GM12892 (cell line): ENCODE measurements around the gene INHA.

Experiments used
- POLR2A ChIP-seq: IDR thresholded peaks from 2 replicates; pipeline ENCODE4 v1.6.1; 2011; ENCODE audit warnings: low read depth, low read length, control low read depth
- POLR2AphosphoS5 ChIP-seq: IDR thresholded peaks from 2 replicates; pipeline ENCODE4 v1.6.1; 2011; ENCODE audit warnings: low read depth, low read length, control low read depth
- TAF1 ChIP-seq: IDR thresholded peaks from 2 replicates; pipeline ENCODE4 v1.6.1; 2011; ENCODE audit warnings: low read depth, mild to moderate bottlenecking, control low read depth, low read length, borderline replicate concordance

DNA sequence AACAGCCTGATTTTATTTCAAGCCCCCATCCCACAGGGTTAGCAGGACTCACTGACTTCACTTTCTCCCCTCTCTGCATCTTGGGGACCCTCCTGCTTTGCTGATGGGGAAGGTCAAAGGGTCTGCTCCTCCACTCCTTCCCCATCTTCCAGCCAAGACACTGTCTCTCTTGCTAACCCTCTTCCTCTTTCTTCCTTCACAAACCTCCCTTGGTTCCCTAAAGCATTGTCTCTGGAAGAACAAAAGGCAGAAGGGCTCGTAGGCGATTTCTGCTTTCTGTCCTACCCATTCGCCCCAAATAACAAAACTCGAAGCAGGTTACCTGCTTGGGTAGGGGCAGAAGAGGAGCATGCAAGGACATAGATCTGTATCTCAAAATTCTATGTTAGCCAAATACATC lies 49.8 kb downstream of the INHA start:
- TF ChIP-seq POLR2A (no peak), POLR2AphosphoS5 (no peak), TAF1 (no peak)
